ENCODE results near the gene AK8. TPM values are rescaled to one million over a fixed set of nuclear protein-coding genes. Genes with fewer than 3 reads are reported as not detected.

AK8 gene
- total RNA-seq, 1 donor from 2014 or later, result 0.13 TPM

DNA sequence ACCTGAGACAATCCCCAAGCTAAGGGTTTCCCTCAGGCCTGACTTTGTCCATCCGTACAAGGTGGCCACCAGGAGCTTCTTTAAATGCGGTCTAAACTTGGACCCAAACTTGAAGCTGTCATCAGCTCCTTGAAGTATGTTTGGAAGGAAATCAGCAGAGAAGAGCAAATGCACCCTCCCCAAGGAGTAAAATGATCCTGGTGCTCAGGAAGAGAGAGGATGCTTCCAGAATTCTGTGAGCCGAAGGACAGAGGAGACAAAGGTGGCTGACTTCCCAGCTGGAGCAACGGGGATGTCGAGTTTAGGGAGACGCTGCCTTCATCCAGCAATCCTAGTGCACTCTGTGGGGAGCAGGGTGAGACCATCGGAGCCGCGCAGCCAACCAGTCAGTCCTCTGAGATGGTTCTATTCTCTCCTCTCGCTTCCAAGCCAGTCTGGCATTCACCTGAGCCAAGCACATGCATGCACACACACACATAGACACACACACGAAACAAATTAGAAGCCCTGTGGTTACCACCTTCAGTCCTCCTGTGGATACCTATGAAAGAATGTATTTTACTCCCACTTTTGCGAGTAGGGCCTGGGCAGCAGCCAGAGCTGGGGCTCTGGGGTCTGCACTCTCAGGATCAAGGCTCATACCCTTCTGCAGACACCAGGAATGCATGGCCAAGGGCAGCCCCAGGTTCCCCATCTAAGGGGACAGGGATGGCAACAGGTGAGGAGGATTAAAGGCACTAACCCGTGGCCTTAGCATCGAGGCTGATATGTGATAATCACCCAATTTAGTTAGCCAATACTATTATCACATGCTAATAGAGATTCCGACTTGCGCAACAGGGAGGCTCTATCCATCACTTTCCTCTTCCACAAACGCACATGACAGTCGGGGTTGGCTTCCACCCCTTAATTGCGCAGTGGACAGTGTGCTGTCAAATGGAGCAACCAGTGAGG is 132.1 kb downstream of the AK8 start:
- no peak for DNase-seq (ENCODE audit: low read depth)

DNA sequence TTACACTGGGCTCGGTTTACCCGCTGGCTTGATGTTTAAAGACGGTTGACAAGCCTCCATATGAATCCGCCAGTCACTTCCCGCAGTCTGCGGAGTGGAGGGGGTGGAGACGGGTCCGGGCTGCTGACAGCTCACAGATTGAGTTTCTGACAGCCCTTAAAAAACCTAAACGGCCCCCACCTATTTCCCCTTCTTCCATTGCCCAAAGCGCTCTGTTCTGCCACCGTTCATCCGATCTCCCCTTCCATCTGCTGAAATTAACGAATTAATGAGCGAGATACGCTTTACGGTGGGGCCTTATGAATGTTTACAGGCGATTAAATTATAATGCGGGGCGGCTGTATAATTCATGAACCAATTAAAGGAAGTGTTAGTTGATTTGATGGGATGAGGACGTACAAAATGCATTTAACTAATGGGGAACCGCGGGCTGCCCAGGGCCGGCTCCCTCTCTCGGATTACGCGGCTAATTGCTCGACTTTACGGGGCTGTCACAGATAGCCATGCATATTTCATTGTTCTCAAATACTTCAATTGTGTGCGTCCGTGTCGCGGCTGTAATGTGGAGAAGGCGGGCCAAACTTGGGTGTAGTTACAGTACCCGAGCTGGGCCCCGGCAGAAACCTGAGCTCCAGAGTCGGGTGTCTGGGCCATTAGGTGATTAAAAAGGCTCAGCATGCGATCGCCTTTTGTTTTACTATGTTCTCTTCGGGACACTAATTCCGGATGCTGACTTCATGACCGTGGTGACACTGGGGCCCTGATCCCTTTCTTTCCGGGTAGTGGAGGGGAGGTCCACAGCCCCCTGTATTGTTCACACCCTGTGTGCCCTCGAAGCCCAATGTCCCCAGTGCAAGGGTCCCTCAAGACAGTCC is 133.0 kb downstream of the AK8 start:
- DNase-seq (ENCODE audit: low read depth), result no peak

DNA sequence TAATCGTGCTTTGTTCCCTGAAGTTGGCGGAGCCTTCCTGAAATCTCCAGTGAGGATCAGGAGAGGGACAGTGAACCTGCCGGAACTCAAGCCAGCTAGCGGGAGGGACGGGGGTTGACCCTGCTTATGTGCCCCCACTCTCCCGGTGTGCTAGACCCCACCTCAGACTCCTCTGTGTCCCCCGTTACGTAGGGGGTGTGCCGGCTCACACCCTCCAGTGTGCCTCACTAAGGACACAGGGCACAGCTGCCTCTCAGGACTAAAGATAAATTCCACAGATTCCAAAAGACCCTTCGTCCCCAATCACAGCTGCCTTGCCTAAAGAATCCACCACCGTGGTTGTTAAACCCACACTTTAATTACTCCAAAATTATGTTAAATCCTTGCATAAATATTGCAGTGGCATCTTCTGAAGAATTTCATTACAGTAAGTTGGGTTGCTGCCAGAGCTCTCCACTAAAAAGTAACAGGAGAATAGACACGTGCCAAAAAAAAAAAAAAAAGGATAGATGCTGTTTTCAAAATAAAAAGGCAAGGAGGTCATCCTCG is 134.1 kb downstream of the AK8 start:
- DNase-seq (ENCODE audit: low read depth), result no peak

DNA sequence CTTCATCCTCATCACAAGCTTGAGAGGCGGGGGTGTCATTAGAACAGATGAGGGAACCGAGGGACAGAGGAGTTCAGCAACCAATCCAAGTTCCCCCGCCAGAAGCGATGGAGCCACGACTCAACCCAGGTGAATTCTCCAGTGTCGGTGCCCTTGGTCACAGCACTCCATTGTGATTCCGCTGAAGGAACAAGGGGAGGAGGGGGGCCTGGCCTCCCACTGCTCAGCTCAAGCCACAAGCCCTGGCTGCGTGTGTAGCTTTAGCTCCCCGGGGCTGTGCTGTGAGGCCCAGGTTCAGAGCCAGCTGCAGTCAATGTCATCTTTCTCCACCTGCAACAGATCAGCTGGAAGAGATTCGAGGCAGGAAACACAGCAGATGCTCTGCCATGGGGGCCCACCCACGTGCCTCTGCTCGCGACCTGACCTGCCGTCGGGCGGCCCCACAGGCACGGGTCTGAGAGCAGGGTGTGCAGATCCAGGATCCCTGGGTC is 135.2 kb downstream of the AK8 start:
- DNase-seq (ENCODE audit: low read depth), result no peak

DNA sequence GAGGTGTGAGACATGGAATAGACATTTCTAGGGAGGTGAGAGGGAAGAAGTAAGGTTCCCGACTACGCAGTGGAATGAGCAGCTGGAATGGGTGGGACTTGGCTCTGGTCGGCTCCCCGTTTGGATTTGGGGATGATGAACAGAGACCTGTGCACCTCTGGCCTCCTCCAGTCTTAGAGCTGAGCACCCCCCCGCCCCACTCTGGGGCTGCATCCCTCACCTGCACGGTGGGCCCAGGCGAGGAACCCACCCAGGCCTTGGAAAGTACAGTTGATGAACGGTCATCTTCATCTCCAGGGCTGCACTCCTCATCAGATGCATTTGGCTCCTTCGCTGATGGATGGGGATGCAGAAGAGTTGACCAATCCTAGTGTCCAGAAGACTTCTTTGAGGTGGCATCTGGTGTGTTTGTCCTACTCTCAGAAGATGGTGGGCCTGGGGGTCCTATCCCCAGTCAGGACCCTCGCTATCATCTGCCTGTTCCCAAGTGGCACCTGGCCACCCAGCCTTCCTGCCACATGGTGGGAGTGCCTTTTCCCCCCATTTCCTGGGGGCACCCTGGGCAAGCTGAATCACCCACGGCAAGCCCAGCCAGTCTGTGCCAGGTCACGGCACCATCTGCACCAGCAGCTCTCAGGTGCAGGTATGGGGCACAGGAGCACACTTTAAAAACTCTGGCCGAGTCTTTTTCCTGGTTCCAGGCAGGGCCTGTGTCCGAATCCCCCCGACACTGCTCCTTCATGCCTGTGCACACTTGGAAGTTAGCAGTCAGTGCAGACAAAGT is 137.4 kb downstream of the AK8 start:
- DNase-seq (ENCODE audit: low read depth), result no peak

DNA sequence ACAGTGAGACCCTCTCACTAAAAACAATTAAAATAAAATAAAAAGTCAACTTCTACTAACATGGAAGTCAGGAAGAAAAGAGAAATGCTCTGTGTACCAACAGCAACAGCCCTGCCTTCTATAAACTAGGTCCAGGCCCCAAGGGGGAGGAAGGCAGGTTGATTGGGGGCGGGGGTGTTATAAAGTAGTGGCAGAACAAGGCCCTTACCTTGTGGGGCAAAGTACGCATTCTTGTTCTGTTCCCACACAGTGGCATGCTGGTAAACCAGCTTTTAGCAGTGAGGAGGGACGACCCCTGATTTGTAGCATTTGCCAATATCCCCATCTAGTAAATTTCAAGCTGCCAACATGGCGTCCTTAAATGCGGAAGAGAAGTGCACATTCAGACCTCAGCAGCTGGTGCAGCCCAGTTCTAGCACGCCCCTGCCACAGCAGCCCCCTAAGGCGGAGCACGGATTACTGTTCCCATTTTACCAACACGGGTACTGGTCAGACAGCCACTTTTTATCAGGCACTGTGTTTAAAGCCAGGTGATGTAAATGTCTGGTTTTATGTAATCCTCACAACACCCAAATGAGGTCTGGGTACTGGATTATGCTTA is 138.3 kb downstream of the AK8 start:
- no peak for DNase-seq (ENCODE audit: low read depth)

DNA sequence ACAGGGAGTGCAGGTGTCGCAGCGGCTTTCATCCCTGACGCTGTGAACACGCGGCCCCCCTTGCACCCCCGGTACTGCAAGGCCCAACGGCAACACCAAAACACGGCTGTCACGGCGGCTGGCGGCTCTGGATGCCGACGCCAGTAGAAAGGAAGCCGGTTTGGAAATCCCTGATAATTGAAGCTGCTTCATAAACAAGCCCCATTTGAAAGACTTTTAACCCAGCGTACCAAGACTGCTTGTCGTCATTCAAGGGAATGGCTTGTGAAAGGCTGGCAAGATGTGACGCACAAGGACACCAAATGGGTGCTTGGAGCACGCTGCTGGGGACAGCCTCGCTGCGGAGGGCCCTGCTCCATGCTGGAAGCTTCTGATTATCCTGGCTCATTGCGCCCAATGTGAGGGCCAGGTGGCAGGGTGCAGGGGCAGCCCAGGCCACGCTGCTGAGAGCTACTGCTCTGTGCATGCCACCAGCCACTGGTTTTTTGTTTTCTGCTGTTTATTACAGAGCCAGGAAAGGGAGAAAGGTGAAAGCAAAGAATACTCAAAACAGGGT is 144.7 kb downstream of the AK8 start:
- no peak for DNase-seq (ENCODE audit: low read depth)

DNA sequence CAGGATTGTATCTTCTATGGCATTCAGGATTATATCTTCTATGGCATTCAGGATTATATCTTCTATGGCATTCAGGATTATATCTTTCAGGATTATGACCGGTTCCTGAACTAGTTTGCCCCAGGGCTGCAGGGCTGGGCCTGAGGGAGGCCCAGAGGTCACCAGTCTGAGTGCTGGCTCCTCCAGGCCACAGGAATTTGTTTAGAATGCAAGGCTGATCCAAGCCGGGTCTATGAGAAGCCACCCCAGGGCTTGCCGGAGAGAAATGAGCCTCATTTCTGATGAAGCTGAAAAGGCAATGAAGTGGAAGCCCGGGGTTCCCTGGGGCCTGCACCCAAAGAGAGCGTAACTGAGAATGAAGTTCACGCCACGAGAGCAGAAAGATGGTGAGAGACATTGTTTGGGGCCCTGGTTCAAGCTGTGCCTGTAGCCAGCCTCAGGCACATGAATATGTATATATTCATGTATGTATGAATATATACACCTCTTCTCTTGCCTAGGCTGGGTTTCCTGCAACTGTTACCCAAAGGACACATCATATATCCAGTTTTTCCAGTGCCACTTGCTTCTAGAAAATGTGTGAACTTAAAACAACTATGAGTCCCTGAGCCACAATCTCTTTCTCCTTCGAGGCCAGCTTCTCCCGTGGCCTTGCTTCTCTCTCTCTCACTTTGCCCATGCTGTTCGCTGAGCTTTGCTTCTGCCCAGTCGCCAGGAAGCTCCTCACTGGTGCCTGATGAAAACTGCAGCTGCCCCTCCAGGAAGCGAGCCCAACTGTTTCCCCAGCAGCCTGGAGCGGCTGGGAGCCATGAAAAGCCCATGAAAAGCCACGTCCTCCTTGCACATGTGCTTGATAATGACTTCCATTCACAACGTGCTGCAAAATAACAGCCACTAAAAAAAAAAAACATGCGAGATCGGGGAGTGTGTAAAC is 145.5 kb downstream of the AK8 start:
- DNase-seq (ENCODE audit: low read depth), result peak; percentile 8

DNA sequence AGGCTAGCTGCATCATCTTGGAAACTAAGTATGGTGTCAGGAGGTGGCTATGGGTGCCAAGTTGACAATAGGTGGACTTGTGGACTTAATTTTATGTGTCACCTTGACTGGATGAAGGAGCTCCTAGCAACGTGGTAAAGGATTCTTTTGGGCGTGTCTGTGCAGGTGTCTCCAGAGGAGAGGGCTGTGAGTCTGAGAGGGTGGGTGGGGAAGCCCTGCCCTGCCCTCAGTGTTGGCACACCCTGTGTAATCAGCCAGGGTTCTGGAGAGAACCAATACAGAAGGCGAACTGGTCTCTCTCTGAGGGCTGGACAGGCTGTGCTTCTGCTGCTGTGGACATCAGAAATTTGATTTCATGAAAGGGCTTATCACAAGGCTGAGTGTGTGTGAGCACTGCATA is 146.9 kb downstream of the AK8 start:
- no peak for DNase-seq (ENCODE audit: low read depth)

DNA sequence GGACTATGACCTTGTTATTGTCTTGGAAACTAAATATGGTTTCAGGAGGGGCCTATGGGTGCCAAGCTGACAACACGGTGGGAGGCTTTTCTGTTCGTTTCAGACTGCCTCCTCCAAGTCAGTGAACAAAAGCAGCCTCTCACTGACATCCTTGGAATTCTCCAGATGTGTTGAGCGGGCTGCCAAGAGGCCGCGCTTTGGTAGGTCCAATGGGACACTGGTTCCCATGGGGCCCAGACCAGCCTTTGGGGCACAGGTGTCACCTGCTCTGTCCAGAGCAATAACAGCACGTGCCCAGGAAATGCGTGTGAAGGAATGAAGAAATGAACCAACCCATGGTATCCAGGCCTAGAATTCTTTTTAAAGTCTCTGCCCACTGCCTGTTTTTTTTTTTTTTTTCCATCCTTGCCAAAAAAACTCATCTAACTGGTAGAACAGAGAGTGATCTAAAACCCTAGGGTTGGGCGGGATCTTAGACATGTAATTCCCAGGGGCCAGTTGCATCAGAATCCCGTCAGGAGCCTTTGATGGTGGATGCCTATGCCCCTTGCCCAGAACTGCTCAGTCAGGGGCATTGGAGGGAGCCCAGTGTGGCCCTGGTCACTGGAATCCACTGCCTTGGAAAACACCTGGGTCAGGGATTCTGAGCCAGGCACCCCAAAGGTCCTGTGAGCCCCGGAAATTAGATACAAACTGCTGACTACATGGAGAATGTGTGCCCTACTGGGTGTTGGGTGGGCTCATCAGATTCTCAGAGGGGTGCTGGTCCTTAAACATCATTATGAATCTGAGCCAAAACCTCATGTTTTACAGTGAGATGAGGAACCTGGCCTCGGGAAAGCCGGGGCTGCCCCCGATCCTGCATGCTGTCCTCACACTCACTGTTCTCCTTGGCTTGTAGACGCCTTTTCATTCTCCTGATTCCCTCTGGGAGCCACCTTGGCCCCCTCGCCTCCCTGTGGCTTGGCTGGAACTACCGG is 147.7 kb downstream of the AK8 start:
- DNase-seq (ENCODE audit: low read depth), result no peak

DNA sequence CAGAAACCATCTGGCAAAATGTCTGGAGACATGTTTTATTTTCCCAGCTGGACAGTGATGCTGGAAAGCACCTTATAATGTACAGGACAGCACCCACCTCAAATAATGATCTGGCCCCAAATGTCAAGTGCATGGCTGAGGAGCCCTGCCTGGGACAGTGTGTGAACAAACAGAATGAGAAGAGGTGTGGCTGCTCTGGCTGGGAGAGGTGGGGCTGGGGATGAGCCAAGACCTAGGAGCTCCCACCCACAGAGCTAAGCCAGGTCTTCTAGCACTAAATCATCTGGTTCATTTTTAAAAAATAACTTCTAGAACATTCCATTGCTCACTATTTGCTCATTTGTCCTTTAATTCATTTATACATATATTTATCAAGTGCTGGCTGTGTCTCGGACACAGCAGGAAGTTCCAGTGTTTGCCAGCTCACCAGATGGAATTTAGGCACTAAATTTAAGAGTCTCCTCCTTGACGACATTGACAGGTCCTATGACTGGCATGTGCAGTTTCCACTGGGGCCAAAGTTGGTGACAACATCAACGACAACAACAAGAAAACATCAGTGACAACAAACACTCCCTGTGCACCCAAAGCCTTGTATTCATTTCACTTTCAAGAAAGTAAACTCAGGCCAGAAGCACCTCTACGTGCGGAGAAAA is 148.7 kb downstream of the AK8 start:
- no peak for DNase-seq (ENCODE audit: low read depth)

DNA sequence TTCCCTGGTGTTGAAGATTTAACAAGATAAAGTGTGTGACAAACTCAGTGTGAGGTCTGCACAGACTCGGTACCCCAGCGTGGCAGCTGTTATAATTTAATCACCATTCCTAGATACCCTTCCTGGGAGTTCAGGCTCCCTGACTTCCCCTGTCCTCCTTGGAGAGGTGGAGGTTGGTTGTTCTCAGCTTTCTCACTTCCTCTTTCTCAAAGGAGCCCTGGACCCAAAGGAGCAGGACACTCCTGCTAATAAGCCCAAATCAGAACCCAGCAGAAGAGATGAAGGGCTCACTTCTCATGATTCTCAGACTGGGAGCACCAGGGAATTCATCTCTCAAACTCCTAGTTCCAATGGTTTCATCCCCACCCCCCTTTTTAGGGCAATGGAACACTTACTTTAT is 149.6 kb downstream of the AK8 start:
- no peak for DNase-seq (ENCODE audit: low read depth)

DNA sequence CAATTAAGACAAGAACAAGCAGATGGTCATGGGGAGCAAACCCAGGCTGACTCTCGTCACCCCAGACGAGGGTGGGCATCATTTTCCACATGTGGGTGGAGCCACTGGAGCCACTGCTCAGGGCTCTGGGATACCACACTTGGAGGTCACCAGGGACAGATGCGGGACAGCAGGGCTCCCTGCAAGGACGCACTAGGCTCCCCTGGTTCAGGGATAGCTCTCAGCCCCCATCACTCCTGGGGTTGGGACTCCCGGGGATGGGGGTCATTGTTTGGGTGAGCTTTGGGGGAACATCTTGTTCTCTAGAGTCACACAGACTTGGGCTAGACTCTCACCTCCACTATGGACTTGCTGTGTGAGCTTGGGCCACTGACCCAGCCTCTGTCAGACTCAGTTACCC is 150.0 kb downstream of the AK8 start:
- DNase-seq (ENCODE audit: low read depth), result no peak

DNA sequence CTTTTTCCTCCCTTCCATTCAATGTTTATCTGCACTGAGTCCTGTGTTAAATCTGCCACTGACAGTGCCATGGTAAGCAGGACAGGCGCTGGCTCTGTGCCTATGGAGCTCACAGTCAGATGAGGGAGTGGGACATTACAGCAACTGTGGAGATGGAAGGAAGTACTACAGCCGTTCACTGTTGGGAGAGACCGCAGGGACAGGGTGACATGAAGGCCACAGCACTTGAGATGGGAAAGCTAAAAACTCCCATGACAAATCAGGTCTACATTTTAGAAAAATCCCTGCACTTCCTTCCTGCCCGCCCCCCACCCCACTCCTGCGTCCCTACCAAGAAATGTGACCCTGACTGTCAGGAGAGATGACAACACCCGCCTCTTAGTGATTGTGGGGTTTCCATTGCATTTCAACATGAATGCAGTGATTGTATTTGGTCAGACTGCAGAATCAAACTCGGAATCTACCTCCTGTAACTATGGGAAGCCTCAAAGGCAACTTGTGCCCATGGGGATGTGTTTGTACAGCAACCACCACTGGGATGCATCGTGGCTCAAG is 151.4 kb downstream of the AK8 start:
- DNase-seq (ENCODE audit: low read depth), result no peak

DNA sequence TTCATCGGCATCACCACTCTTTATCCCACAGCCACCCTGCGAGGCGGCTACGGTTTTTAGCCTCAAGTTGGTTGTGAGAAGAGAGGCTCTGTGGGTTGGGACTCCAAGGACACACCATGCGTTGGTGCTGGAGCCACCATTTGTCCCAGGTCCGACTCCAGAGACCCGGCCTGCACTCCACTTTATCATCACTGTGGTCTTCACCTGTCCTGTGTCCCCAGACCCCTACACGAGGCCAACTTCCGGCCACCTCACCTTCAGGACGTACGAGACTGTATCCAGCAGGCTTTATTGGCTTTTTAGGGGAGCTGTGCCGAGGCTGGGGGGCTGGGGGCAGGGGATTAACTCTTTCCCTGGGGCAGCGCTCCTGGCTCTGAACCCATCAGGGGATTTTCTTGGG is 152.8 kb downstream of the AK8 start:
- no peak for DNase-seq (ENCODE audit: low read depth)

DNA sequence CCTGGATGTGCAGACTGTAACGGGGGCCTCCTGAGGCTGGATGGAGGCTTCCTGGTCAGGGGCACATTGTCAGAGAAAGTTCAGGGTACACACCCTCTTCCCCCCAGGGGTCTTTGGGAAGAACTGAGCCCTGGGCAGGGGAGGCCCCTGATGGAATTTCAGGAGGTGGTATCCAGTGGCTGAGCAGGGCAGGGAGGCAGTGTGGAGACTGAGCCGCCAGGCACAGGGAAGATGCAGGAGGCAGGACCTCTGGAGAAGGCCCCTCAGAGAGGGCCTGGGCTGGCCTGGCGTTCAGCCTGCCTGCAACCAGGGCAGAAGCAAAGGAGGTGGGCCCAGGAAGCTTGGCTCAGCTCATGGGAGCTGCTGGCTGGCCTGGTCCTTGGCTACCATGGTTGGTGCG is 154.3 kb downstream of the AK8 start:
- no peak for DNase-seq (ENCODE audit: low read depth)

DNA sequence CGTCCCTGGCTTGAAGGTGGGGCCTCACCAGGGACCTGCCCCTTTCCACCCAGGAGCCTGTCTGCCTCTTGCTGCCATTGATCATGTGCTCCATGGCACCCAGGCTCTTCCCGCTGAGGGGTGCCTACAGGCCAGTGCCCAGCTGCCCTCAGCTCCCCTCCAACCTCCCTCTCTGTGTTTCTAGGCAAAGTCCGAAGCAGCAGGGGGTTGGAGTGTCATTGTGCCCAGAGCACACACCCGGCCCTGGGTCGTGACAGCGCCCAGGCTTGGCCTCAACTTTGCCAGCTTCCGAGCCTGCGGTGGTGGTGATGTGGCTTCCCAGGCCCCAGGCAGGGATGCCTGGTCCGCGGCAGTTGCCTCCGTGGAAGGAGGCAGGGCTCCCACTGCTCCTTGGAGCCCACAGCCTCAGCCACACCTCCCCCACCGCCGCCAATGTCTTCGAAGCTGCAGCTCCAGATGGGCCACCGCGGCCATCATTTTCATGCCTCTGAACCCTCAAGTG is 155.5 kb downstream of the AK8 start:
- DNase-seq (ENCODE audit: low read depth), result no peak

All from myocyte (in vitro differentiated cells).